GM10847 (cell line): Measurements from ENCODE around the gene P2RX3.

Experiments used
- POLR2A ChIP-seq: IDR thresholded peaks from 2 replicates; pipeline ENCODE4 v1.6.1; 2011; ENCODE audit not compliant: insufficient read length; ENCODE audit errors: extremely low read depth

The P2RX3 gene

GRCh38 chr11:57307666-57308270 is 30.4 kb upstream of the P2RX3 start:
- no peak for TF ChIP-seq POLR2A

DNA sequence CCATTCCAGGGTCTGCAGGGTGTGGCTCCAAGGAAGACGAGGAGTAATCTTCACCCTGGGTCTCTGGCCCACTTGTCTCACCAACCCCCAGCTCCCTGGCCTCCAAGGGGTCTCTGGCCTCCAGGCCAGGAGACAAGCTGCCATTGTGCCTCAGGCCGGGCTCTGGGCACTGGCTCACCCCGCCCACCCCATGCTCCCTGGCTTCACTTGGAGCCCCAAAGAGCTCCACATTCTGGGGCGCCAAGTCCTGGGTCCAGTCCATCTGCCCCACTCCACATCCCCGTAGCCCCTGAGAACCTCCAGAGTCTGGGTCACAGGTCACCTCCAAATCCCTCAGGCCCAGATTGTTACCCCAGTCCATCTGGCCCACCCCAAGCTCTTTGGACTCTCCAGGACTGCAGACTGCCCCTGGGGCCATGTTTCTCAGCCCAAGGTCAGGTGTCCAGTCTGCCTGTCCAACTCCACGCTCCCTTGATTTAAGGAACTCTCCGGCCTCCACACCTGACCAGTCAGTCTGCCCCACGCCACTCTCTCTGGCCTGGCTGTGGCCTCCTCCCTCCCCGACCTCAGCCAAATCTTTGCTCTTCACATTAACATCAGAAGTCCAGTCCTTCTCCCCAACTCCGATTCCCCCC is 29.6 kb upstream of the P2RX3 start:
- TF ChIP-seq POLR2A, result no peak

GRCh38 chr11:57309106-57310059 is 28.8 kb upstream of the P2RX3 start:
- no peak for TF ChIP-seq POLR2A

DNA sequence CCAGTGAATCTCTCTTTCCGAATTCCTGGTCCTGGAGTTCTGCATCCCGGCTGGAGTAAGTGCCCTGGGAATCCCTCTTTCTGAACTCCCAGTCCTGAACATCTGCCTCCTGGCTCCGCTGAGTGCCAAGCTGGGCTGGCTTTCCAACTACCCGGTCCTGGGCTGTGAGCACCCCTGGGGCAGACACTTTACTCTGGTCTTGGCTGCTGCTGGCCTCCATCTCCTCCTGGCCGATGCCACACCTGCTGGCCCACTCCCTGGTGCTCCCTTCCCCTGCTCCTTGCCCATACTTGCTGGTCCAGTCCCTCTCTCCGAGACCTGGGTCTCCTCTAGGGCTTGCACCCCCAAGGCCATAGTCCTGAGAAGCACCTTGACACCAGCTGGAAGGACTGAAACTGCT is 28.1 kb upstream of the P2RX3 start:
- no peak for TF ChIP-seq POLR2A

DNA sequence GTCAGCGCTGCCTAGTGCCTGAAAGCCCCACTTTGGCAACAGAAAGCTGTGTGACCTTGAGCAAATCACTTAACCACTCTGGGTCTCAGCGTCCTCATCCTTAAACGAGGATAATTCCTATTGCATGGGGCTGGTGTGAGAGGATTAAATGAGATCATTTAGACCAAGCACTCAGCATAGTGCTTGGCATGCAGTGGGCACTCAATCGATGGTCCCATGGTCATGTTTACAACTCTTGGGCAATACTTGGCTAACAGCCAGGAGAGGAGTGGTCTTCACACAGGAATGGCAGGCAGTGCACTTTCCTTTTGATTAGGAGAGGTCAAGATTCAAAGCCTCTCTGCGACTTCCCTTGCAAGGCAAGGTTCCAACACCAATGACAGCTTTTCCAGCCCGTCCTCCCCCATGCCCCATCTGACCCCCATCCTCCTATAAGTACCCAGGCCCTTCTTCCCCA is 27.5 kb upstream of the P2RX3 start:
- TF ChIP-seq POLR2A, result no peak

- TF ChIP-seq POLR2A, result no peak
Measured at GRCh38 chr11:57311109-57311936, 26.8 kb upstream of the P2RX3 start.

DNA sequence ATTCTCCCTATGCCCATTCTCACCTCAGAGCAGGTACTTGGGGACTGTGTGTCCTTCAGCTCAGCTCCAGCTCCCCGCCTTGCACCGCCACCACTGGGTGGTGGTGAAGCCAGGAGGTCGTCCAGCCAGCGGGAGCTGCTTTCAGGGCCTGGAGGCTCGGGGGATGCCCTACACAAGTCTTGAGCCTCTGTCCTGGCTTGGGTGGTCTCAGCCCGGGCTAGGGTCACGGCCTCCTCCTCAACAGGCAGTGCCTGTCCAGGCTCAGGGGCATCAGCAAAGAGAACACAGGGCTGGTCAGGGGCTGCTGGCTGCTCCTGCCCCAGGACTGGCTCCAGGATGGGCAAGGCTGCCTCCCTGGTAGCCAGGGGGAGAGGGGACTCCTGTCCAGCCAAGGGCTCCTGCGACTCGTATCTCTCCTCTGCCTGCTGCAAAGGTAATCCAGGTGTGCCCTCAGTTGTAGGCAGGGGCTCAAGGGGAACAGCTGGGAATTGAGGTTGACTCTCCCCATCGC is 25.6 kb upstream of the P2RX3 start:
- TF ChIP-seq POLR2A, result no peak

- no peak for TF ChIP-seq POLR2A
Measured at GRCh38 chr11:57313071-57313787, 24.9 kb upstream of the P2RX3 start.

DNA sequence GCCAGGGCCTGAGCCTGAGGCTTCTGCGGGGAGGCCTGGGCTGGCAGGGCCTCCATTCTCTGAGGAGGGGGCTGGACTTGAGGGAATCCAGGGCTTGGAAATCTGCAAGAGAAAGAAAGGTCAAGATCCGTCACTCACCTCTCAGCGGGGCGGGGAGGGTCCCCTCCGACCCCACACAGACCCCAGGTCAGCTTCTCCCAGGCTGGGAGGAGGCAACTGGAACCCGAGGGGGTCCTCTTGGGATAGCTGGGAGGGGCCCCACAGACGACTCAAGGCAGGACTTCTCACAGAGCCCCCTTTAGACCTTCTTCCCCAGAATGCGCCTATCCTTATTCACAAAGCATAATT is 24.4 kb upstream of the P2RX3 start:
- TF ChIP-seq POLR2A, result no peak

- no peak for TF ChIP-seq POLR2A
Measured at GRCh38 chr11:57314221-57314973, 23.8 kb upstream of the P2RX3 start.

DNA sequence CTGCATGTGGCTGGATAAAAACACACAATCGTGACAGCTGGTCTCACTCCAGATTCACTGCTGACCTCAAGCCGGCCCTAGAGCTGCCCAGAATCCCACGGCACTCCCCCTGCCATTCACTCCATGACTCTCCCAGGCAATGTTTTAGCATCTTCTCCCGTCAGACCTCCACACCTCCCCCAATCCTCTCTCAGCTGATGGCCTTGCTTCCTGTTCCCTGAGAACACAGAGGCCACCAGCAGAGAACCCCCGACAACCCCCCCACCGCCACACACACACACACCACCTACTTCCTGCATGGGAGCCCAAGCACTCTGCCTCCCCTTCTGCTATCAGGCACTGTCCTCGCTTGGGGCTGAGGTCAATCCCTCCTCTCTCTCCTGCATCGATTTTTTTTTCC is 22.7 kb upstream of the P2RX3 start:
- no peak for TF ChIP-seq POLR2A

DNA sequence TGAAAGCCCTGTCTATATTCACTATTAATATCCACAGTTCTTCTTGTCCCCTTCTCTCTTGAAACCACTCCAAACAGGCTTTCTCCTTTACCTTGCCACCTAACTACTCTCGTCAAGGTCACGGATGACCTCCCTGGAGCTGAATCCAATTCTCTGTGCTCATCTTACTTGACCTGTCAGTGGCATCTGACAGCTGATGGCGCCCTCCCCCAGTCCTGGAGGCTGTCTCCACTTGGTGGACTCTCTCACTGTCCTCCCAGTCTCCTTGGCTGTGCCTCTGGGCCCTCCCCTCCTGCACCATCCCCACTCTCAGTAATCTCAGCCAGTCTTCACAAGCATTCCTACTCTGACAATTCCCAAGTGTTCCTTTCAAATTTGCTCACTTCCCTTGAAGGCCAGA is 22.1 kb upstream of the P2RX3 start:
- no peak for TF ChIP-seq POLR2A

- TF ChIP-seq POLR2A, result no peak
Measured at GRCh38 chr11:57318178-57318577, 20.0 kb upstream of the P2RX3 start.
